GM18511 (cell line): ENCODE data around the gene NRROS.

Experiments used
- ATAC-seq: cut with Tn5 transposase; IDR thresholded peaks from one replicate; pipeline ENCODE4 v1.9.1; 2021; ENCODE audit warnings: mild to moderate bottlenecking, moderate library complexity; ENCODE audit not compliant: unreplicated experiment

NRROS gene

GRCh38 chr3:196645897-196646665 is 6.6 kb downstream of the NRROS start:
- no peak for ATAC-seq

- no peak for ATAC-seq
Observed at GRCh38 chr3:196646666-196647216, 7.2 kb downstream of the NRROS start.

GRCh38 chr3:196650740-196651311 is 11.3 kb downstream of the NRROS start:
- no peak for ATAC-seq

- no peak for ATAC-seq
Observed at GRCh38 chr3:196651819-196652218, 12.3 kb downstream of the NRROS start.

- no peak for ATAC-seq
Observed at GRCh38 chr3:196652961-196653795, 13.7 kb downstream of the NRROS start.

- no peak for ATAC-seq
Observed at GRCh38 chr3:196654006-196654734, 14.7 kb downstream of the NRROS start.

- ATAC-seq: no peak
Observed at GRCh38 chr3:196654735-196655090, 15.2 kb downstream of the NRROS start.

- no peak for ATAC-seq
Observed at GRCh38 chr3:196655496-196655895, 16.0 kb downstream of the NRROS start.

- no peak for ATAC-seq
Observed at GRCh38 chr3:196656213-196656612, 16.7 kb downstream of the NRROS start.

- no peak for ATAC-seq
Observed at GRCh38 chr3:196659901-196660351, 20.4 kb downstream of the NRROS start.

- ATAC-seq: no peak
Observed at GRCh38 chr3:196660381-196661166, 21.1 kb downstream of the NRROS start.

- no peak for ATAC-seq
Observed at GRCh38 chr3:196661400-196661799, 21.9 kb downstream of the NRROS start.

GRCh38 chr3:196662033-196662432 is 22.5 kb downstream of the NRROS start:
- no peak for ATAC-seq

- no peak for ATAC-seq
Observed at GRCh38 chr3:196662711-196663571, 23.4 kb downstream of the NRROS start.

GRCh38 chr3:196666001-196666867 is 26.7 kb downstream of the NRROS start:
- no peak for ATAC-seq

- no peak for ATAC-seq
Observed at GRCh38 chr3:196667056-196667825, 27.7 kb downstream of the NRROS start.

- no peak for ATAC-seq
Observed at GRCh38 chr3:196670339-196670738, 30.8 kb downstream of the NRROS start.
